Activated CD8-positive, alpha-beta T cell treated with anti-CD3 and anti-CD28 coated beads for 36 hours (primary cell): ENCODE results near the gene ERICH2. TPM values are rescaled to one million over a fixed set of nuclear protein-coding genes. Genes with fewer than 3 reads are reported as not detected.

Experiments
- ATAC-seq: fragments of 200-7000 bp; cut with Tn5 transposase; one replicate; pipeline ENCODE4 v1.10.0; 2021; ENCODE audit warnings: mild to moderate bottlenecking, moderate library complexity
- CTCF ChIA-PET: fragments of 350-600 bp; sonication (Branson Sonifier 250); formaldehyde crosslinking; loops from one replicate; lab custom pipeline; 2021; ENCODE audit warnings: antibody characterized with exemption; lab: Charles Lee
- POLR2A ChIA-PET: fragments of 350-600 bp; sonication (Branson Sonifier 250); formaldehyde crosslinking; loops from one replicate; lab custom pipeline; 2021; ENCODE audit warnings: antibody characterized with exemption; lab: Charles Lee
- DNase-seq: peaks from one replicate; pipeline ENCODE4 v3.0.0-alpha.2; 2020
- H3K27ac Mint-ChIP-seq: one replicate; pipeline ENCODE4 v1.8.0; 2021; ENCODE audit warnings: mild to moderate bottlenecking, mixed read lengths
- H3K27me3 Mint-ChIP-seq: one replicate; pipeline ENCODE4 v1.8.0; 2021; ENCODE audit warnings: mixed read lengths
- H3K36me3 Mint-ChIP-seq: one replicate; pipeline ENCODE4 v1.8.0; 2021; ENCODE audit warnings: low read depth, mixed read lengths
- H3K4me1 Mint-ChIP-seq: one replicate; pipeline ENCODE4 v1.8.0; 2021; ENCODE audit warnings: low read depth, mixed read lengths
- H3K4me3 Mint-ChIP-seq: one replicate; pipeline ENCODE4 v1.8.0; 2021; ENCODE audit warnings: mild to moderate bottlenecking, moderate library complexity, mixed read lengths
- H3K9me3 Mint-ChIP-seq: one replicate; pipeline ENCODE4 v1.8.0; 2021; ENCODE audit warnings: mixed read lengths
- intact Hi-C: fragments of 100-400 bp; cut with micrococcal nuclease; formaldehyde crosslinking; loops from one replicate; pipeline ENCODE4 v1.10.0; 2022
- total RNA-seq, 2 experiments: library from RNA; stranded (reverse); gene quantifications; one replicate each; pipeline ENCODE4 v1.2.3, GENCODE V29; 2021
- TF ChIP-seq, protein P1 (sequence below): fragments of 200-600 bp; IDR thresholded peaks from one replicate; pipeline ENCODE4 v1.8.0; 2022; ENCODE audit warnings: antibody characterized with exemption, mild to moderate bottlenecking

The ERICH2 gene
- total RNA-seq, 2 experiments from 2014 or later: not detected

DNA sequence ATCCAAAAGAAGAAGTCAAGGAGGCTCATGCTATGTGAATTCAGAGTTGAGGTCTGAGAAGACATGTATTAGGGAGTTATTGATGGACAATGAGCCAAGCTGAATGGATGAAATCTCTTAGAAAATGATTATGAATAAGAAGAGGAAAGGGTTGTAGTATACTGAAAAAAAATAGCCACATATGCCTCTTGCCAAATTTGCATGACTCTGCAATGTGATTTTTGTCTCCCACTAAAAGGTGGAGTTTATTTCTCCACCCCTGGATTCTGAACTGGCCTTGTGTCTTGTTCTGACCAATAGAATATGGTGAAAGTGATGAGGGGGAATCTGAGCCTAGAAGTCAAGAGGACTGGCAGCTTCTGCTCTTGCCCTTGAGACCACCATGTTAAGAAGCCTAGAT is 8.6 kb upstream of the ERICH2 start:
- intact Hi-C loops: no loop called here
- POLR2A ChIA-PET: no interaction called here
- Mint-ChIP-seq H3K9me3 (no peaks in the 10 kb centered on the region), H3K4me1 (peaks cover 1% of the 10 kb centered on the region), H3K36me3 (no peaks in the 10 kb centered on the region), H3K4me3 (no peak overlapping the region), H3K27me3 (peaks cover 3% of the 10 kb centered on the region), H3K27ac (no peak overlapping the region)
- ATAC-seq (no peak), DNase-seq (no peak)
- CTCF ChIA-PET: interaction anchor here (1.4 kb wide), 1 partner anchor 112 kb away, joined by 4 read pairs; no protein-coding TSS in a partner anchor
- TF ChIP-seq, protein P1, sequence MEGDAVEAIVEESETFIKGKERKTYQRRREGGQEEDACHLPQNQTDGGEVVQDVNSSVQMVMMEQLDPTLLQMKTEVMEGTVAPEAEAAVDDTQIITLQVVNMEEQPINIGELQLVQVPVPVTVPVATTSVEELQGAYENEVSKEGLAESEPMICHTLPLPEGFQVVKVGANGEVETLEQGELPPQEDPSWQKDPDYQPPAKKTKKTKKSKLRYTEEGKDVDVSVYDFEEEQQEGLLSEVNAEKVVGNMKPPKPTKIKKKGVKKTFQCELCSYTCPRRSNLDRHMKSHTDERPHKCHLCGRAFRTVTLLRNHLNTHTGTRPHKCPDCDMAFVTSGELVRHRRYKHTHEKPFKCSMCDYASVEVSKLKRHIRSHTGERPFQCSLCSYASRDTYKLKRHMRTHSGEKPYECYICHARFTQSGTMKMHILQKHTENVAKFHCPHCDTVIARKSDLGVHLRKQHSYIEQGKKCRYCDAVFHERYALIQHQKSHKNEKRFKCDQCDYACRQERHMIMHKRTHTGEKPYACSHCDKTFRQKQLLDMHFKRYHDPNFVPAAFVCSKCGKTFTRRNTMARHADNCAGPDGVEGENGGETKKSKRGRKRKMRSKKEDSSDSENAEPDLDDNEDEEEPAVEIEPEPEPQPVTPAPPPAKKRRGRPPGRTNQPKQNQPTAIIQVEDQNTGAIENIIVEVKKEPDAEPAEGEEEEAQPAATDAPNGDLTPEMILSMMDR: no peak

DNA sequence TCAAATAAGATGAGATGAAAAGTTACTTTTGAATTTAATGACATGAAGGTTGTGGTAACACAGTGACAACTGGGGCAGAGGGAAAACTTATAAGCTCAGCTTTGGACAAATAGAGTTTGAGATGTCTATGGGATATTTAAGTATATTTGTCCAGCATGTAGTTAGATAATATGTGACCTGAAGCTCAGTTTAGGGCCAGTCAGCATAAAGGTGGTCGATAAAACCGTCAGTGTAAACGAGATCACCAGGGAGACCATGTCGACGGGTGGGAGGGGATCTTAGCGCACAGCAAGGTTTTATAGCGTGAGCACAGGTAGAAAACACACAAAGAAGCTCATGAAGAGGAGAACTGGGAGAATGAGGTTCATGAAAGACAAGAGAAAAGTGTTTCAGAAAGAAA is 7.4 kb upstream of the ERICH2 start:
- ATAC-seq: no peak
- POLR2A ChIA-PET: no interaction called here
- no peak overlapping the region for H3K27ac Mint-ChIP-seq
- no peaks in the 10 kb centered on the region for H3K36me3 Mint-ChIP-seq
- TF ChIP-seq, protein P1: no peak
- no peak overlapping the region for H3K4me3 Mint-ChIP-seq
- intact Hi-C loops: no loop called here
- no peak for DNase-seq
- H3K9me3 Mint-ChIP-seq: no peaks in the 10 kb centered on the region
- CTCF ChIA-PET: no interaction called here
- H3K4me1 Mint-ChIP-seq: peaks cover 2% of the 10 kb centered on the region
- H3K27me3 Mint-ChIP-seq: peaks cover 3% of the 10 kb centered on the region

DNA sequence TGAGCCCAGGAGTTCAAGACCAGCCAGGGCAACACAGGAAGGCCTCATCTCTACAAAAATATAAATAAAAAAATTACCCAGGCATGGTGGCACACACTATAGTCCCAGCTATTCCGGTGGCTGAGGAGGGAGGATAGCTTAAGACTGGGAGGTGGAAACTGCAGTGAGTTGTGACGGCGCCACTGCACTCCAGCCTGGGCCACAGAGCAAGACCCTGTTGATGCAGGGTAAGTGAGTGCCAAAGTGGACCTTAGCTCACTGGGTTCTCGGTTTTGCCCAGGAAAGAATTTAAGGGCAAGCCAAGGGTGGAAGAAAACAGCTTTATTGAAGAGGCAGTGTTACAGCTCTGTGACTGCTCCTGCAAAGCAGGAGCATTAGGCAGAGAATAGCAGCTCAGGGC is 6.9 kb upstream of the ERICH2 start:
- peaks cover 2% of the 10 kb centered on the region for H3K4me1 Mint-ChIP-seq
- peaks cover 3% of the 10 kb centered on the region for H3K27me3 Mint-ChIP-seq
- intact Hi-C loops: no loop called here
- no peaks in the 10 kb centered on the region for H3K9me3 Mint-ChIP-seq
- no peak overlapping the region for H3K27ac Mint-ChIP-seq
- ChIA-PET CTCF (no interaction called here), POLR2A (no interaction called here)
- no peak overlapping the region for H3K4me3 Mint-ChIP-seq
- DNase-seq: no peak
- no peak for ATAC-seq
- no peaks in the 10 kb centered on the region for H3K36me3 Mint-ChIP-seq
- TF ChIP-seq, protein P1: no peak

DNA sequence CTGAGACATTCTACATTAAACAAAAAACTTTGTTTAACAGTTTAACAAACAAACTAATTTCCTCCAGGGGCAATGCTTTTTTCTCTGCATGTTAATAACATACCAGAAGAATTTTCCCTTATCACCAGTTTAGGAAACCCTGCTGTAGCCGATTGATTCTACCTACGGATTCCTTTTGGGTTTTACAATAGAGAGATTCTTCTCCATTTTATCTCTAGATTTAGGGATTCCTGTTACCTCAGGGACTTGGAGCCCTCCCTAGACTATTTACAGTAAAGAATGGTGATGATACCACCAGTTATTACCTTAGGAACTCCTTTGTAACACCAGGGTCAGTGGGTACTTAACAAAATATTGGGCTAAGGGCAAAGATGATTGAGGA is 5.3 kb upstream of the ERICH2 start:
- no peak overlapping the region for H3K4me3 Mint-ChIP-seq
- peaks cover 5% of the 10 kb centered on the region for H3K4me1 Mint-ChIP-seq
- no peaks in the 10 kb centered on the region for H3K36me3 Mint-ChIP-seq
- H3K27ac Mint-ChIP-seq: no peak overlapping the region
- TF ChIP-seq, protein P1: no peak
- DNase-seq (no peak), ATAC-seq (no peak)
- intact Hi-C loops: no loop called here
- peaks cover 3% of the 10 kb centered on the region for H3K27me3 Mint-ChIP-seq
- ChIA-PET POLR2A (no interaction called here), CTCF (interaction anchor here (1.0 kb wide), 1 partner anchor 15 kb away, joined by 3 read pairs; no protein-coding TSS in a partner anchor)
- H3K9me3 Mint-ChIP-seq: no peaks in the 10 kb centered on the region

DNA sequence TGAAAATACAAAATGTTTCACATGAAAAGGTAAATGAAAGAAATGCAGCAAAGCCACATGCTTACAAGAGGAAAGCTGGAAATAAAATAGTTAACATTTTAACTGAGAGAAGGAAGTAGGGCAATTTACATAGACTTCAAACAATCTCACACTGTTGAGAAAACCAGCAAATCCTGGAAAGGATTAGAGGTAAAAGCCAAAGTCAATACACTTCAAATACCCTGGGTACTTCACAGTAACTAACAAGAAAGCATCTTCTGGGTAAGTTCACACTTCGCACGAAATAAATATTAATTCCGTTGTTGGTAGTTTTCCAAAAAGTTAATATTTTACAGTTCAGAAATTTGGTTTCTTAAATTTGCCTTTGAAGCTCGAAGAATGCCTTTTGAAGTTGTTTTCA is 3.5 kb upstream of the ERICH2 start:
- CTCF ChIA-PET: no interaction called here
- DNase-seq: no peak
- no peak for ATAC-seq
- no peak overlapping the region for H3K27ac Mint-ChIP-seq
- TF ChIP-seq, protein P1: no peak
- intact Hi-C loops: no loop called here
- no peaks in the 10 kb centered on the region for H3K9me3 Mint-ChIP-seq
- H3K4me1 Mint-ChIP-seq: peaks cover 12% of the 10 kb centered on the region
- H3K27me3 Mint-ChIP-seq: peaks cover 7% of the 10 kb centered on the region
- H3K36me3 Mint-ChIP-seq: no peaks in the 10 kb centered on the region
- H3K4me3 Mint-ChIP-seq: no peak overlapping the region
- POLR2A ChIA-PET: no interaction called here
